HUES6 (cell line): ENCODE measurements around the gene PHF14.

Source experiments
- H3K27ac ChIP-seq: 2 replicates; pipeline ENCODE4 v1.7.0; 2013; ENCODE audit warnings: low read depth, mild to moderate bottlenecking, low read length, inconsistent platforms
- H3K27me3 ChIP-seq: 2 replicates; pipeline ENCODE4 v1.6.1; 2013; ENCODE audit warnings: low read length; ENCODE audit not compliant: control insufficient read depth, insufficient read depth
- H3K36me3 ChIP-seq: 2 replicates; pipeline ENCODE4 v1.6.1; 2013; ENCODE audit warnings: low read length; ENCODE audit not compliant: control insufficient read depth, insufficient read depth
- H3K4me1 ChIP-seq: 2 replicates; pipeline ENCODE4 v1.6.1; 2013; ENCODE audit warnings: low read length; ENCODE audit not compliant: control insufficient read depth, insufficient read depth
- H3K4me3 ChIP-seq: 2 replicates; pipeline ENCODE4 v1.5.1; 2013; ENCODE audit warnings: low read depth, low read length
- H3K9ac ChIP-seq: one replicate; pipeline ENCODE4 v1.6.1; 2013; ENCODE audit warnings: mild to moderate bottlenecking, low read length
- H3K9me3 ChIP-seq: 2 replicates; pipeline ENCODE4 v1.6.1; 2013; ENCODE audit warnings: low read depth, low read length; ENCODE audit not compliant: control insufficient read depth, insufficient read depth

Gene PHF14

DNA sequence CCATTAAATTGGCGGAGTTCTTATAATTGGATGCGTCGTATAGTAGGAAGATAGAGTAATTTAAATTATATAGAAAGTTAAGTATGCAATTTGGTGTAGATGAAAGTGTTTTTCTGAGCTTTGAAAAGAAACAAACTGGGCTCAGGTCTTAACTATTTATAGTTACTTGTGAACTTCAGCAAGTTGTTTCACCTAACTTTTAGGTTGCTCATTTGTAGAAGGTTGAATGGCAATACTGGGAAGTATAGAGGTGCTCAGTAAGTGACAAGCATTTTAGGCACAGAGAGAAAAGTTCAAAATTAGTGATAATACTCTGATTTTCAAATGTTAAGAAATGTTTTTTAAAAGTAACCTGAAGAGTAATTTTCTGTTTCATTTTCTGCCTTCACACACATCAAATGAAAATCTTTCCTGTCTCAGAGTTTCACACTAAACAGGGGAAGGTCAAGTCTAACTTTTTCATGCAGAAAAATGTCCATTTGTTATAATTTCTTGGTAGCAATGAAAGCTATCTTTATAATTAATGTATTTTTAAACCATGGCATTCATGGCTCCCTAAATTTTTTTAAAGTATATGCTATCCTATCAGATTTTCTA is 146.5 kb downstream of the PHF14 start:
- Histone ChIP-seq H3K36me3 (no peaks in the 10 kb centered on the region), H3K9ac (no peak overlapping the region), H3K27me3 (no peaks in the 10 kb centered on the region), H3K27ac (no peak overlapping the region), H3K9me3 (no peaks in the 10 kb centered on the region), H3K4me3 (no peak overlapping the region), H3K4me1 (no peaks in the 10 kb centered on the region)

DNA sequence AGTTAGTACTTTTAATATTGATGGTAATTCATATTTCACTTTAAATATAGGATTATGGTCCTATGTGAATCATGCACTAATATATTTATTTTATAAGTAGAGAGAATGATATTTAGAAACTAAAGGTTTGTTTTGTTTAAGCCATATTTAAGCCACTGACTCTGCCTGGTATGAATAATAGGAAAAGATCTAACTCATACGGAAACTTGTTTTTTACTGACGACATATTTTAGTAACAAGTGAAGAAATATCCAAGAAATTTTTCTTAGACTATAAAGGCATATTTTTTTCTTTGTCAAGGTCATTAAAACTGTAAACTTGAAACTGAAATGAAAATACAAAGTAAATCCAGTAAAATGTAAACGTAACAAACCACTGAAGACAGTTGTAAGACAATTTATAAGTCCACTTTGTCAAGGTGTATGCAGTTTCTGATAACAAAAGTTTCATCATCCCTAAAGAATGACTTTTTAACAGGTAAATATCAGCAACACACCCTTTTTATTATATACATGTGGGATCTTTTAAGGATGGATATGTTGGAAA is 147.1 kb downstream of the PHF14 start:
- no peaks in the 10 kb centered on the region for H3K36me3 ChIP-seq
- H3K4me3 ChIP-seq, result no peak overlapping the region
- H3K27ac ChIP-seq, result no peak overlapping the region
- H3K27me3 ChIP-seq, result no peaks in the 10 kb centered on the region
- no peaks in the 10 kb centered on the region for H3K4me1 ChIP-seq
- no peak overlapping the region for H3K9ac ChIP-seq
- no peaks in the 10 kb centered on the region for H3K9me3 ChIP-seq

- H3K9ac ChIP-seq, result no peak overlapping the region
- no peak overlapping the region for H3K4me3 ChIP-seq
- no peak overlapping the region for H3K27ac ChIP-seq
- H3K4me1 ChIP-seq, result peaks cover 15% of the 10 kb centered on the region
- H3K27me3 ChIP-seq, result no peaks in the 10 kb centered on the region
- no peaks in the 10 kb centered on the region for H3K9me3 ChIP-seq
- no peaks in the 10 kb centered on the region for H3K36me3 ChIP-seq
Observed at GRCh38 chr7:11124856-11125559, 151.3 kb downstream of the PHF14 start.

- H3K9ac ChIP-seq, result no peak overlapping the region
- no peak overlapping the region for H3K4me3 ChIP-seq
- no peak overlapping the region for H3K27ac ChIP-seq
- no peaks in the 10 kb centered on the region for H3K36me3 ChIP-seq
- H3K9me3 ChIP-seq, result no peaks in the 10 kb centered on the region
- H3K4me1 ChIP-seq, result peaks cover 15% of the 10 kb centered on the region
- H3K27me3 ChIP-seq, result no peaks in the 10 kb centered on the region
Observed at GRCh38 chr7:11127114-11127785, 153.6 kb downstream of the PHF14 start.

GRCh38 chr7:11127988-11128387 is 154.3 kb downstream of the PHF14 start:
- no peak overlapping the region for H3K4me3 ChIP-seq
- no peaks in the 10 kb centered on the region for H3K36me3 ChIP-seq
- peak overlapping the region; percentile 17; the same call in 1 of the 2 replicates for H3K27ac ChIP-seq
- peaks cover 15% of the 10 kb centered on the region for H3K4me1 ChIP-seq
- no peak overlapping the region for H3K9ac ChIP-seq
- H3K9me3 ChIP-seq, result no peaks in the 10 kb centered on the region
- H3K27me3 ChIP-seq, result no peaks in the 10 kb centered on the region

GRCh38 chr7:11128498-11128897 is 154.8 kb downstream of the PHF14 start:
- Histone ChIP-seq H3K27me3 (no peaks in the 10 kb centered on the region), H3K9me3 (no peaks in the 10 kb centered on the region), H3K27ac (peak overlapping the region; percentile 17; the same call in 1 of the 2 replicates), H3K4me1 (peaks cover 15% of the 10 kb centered on the region), H3K9ac (no peak overlapping the region), H3K4me3 (no peak overlapping the region), H3K36me3 (no peaks in the 10 kb centered on the region)

GRCh38 chr7:11130012-11130411 is 156.3 kb downstream of the PHF14 start:
- no peak overlapping the region for H3K4me3 ChIP-seq
- H3K36me3 ChIP-seq, result no peaks in the 10 kb centered on the region
- no peaks in the 10 kb centered on the region for H3K27me3 ChIP-seq
- no peaks in the 10 kb centered on the region for H3K9me3 ChIP-seq
- H3K27ac ChIP-seq, result no peak overlapping the region
- no peak overlapping the region for H3K9ac ChIP-seq
- peaks cover 15% of the 10 kb centered on the region for H3K4me1 ChIP-seq

GRCh38 chr7:11130601-11131000 is 156.9 kb downstream of the PHF14 start:
- Histone ChIP-seq H3K9me3 (no peaks in the 10 kb centered on the region), H3K4me3 (no peak overlapping the region), H3K9ac (no peak overlapping the region), H3K27me3 (no peaks in the 10 kb centered on the region), H3K4me1 (peaks cover 15% of the 10 kb centered on the region), H3K36me3 (no peaks in the 10 kb centered on the region), H3K27ac (no peak overlapping the region)

- peaks cover 2% of the 10 kb centered on the region; the same call in 1 of the 2 replicates for H3K4me1 ChIP-seq
Observed at GRCh38 chr7:11133436-11133959, 159.8 kb downstream of the PHF14 start.

DNA sequence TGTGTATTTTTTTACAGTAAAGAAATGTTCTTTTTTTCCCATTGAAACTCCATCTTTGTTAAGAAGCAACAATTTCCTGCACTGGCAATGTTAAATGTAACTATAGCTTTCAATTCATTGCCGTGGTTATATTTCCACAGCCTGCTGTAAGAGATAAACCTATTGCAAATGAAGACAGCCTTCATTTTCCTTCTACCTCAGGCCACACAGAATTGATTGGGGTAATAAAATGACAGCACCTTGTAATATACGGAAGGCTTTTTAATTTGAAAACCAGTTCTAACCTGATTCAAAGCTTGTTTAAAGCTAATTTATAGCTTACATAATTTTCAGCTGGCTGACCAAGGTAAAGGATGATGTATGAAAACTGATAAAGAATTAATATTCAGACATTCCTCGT is 161.9 kb downstream of the PHF14 start:
- Histone ChIP-seq H3K4me3 (no peak overlapping the region), H3K9ac (no peak overlapping the region), H3K36me3 (no peaks in the 10 kb centered on the region), H3K27me3 (no peaks in the 10 kb centered on the region), H3K9me3 (no peaks in the 10 kb centered on the region), H3K4me1 (no peaks in the 10 kb centered on the region), H3K27ac (no peak overlapping the region)

More at GRCh38 chr7:11133436-11133959, 159.8 kb downstream of the PHF14 start:
- H3K27ac ChIP-seq, result no peak overlapping the region
- H3K4me3 ChIP-seq, result no peak overlapping the region
- H3K9ac ChIP-seq, result no peak overlapping the region
- H3K9me3 ChIP-seq, result no peaks in the 10 kb centered on the region
- H3K36me3 ChIP-seq, result no peaks in the 10 kb centered on the region
- H3K27me3 ChIP-seq, result no peaks in the 10 kb centered on the region

GRCh38 chr7:11141541-11141940 is 167.9 kb downstream of the PHF14 start:
- Histone ChIP-seq H3K27me3 (no peaks in the 10 kb centered on the region), H3K27ac (no peak overlapping the region), H3K4me3 (no peak overlapping the region), H3K4me1 (no peaks in the 10 kb centered on the region), H3K36me3 (no peaks in the 10 kb centered on the region), H3K9me3 (no peaks in the 10 kb centered on the region), H3K9ac (no peak overlapping the region)
